Fibroblast of skin of abdomen (primary cell): ENCODE data around the gene ASXL1.
"Not testable (repeated sequence)": the region's sequence is repeated elsewhere in the genome, so short reads cannot be mapped to it uniquely, and the experiment has no call there.

Experiments used
- DNase-seq: peaks from one replicate; pipeline ENCODE4 v3.0.0-alpha.2; 2013

Gene ASXL1

GRCh38 chr20:32455171-32455900, 97.2 kb downstream of the ASXL1 start:
- DNase-seq, result no peak

GRCh38 chr20:32455901-32456701, 98.0 kb downstream of the ASXL1 start:
- DNase-seq, result no peak

GRCh38 chr20:32456869-32457478, 98.8 kb downstream of the ASXL1 start:
- peak; percentile 39 for DNase-seq

- peak; percentile 53 for DNase-seq
Measured at GRCh38 chr20:32457479-32457986, 99.4 kb downstream of the ASXL1 start.

- no peak for DNase-seq
Measured at GRCh38 chr20:32458061-32458836, 100.1 kb downstream of the ASXL1 start.

- no peak for DNase-seq
Measured at GRCh38 chr20:32458837-32459220, 100.7 kb downstream of the ASXL1 start.

GRCh38 chr20:32460231-32460630, 102.1 kb downstream of the ASXL1 start:
- no peak for DNase-seq

- no peak for DNase-seq
Measured at GRCh38 chr20:32460683-32461320, 102.7 kb downstream of the ASXL1 start.

GRCh38 chr20:32461836-32462600, 103.9 kb downstream of the ASXL1 start:
- no peak for DNase-seq

- no peak for DNase-seq
Measured at GRCh38 chr20:32462900-32463641, 104.9 kb downstream of the ASXL1 start.

GRCh38 chr20:32463642-32464400, 105.7 kb downstream of the ASXL1 start:
- no peak for DNase-seq

- DNase-seq, result no peak
Measured at GRCh38 chr20:32464401-32465091, 106.4 kb downstream of the ASXL1 start.

- DNase-seq, result peak; percentile 33
Measured at GRCh38 chr20:32465092-32465900, 107.2 kb downstream of the ASXL1 start.

GRCh38 chr20:32465901-32466675, 108.0 kb downstream of the ASXL1 start:
- not testable (repeated sequence) for DNase-seq

GRCh38 chr20:32466739-32467505, 108.8 kb downstream of the ASXL1 start:
- DNase-seq, result no peak

- no peak for DNase-seq
Measured at GRCh38 chr20:32467506-32468312, 109.6 kb downstream of the ASXL1 start.
